Neural progenitor cell (in vitro differentiated cells): ENCODE measurements around the gene MPV17L2. TPM values are rescaled to one million over a fixed set of nuclear protein-coding genes. Genes with fewer than 3 reads are reported as not detected.

Experiments
- DNase-seq: peaks from one replicate; pipeline ENCODE4 v3.0.0-alpha.2; 2016; ENCODE audit warnings: low spot score
- H2AFZ ChIP-seq: fragments of 200-600 bp; sonication (generic); replicated peaks from 2 replicates; pipeline ENCODE4 v1.6.1; 2016; ENCODE audit warnings: antibody characterized with exemption
- H3F3A ChIP-seq: fragments of 200-600 bp; sonication (generic); 2 replicates; pipeline ENCODE4 v1.6.1; 2016; ENCODE audit warnings: antibody characterized with exemption, low read depth
- H3K27ac ChIP-seq: fragments of 200-600 bp; sonication (generic); 2 replicates; pipeline ENCODE4 v1.5.1; 2016; ENCODE audit warnings: mild to moderate bottlenecking
- H3K27me3 ChIP-seq: fragments of 200-600 bp; sonication (generic); 2 replicates; pipeline ENCODE4 v1.6.1; 2016; ENCODE audit warnings: mild to moderate bottlenecking, moderate library complexity
- H3K36me3 ChIP-seq: fragments of 200-600 bp; sonication (generic); 2 replicates; pipeline ENCODE4 v1.5.1; 2016
- H3K4me1 ChIP-seq: fragments of 200-600 bp; sonication (generic); 2 replicates; pipeline ENCODE4 v1.6.1; 2016; ENCODE audit warnings: mixed run types
- H3K4me2 ChIP-seq: fragments of 200-600 bp; sonication (generic); 2 replicates; pipeline ENCODE4 v1.6.1; 2016
- H3K4me3 ChIP-seq: fragments of 200-600 bp; sonication (generic); 2 replicates; pipeline ENCODE4 v1.5.1; 2016
- H3K79me2 ChIP-seq: fragments of 200-600 bp; sonication (generic); 2 replicates; pipeline ENCODE4 v1.6.1; 2016; ENCODE audit warnings: low read depth
- H3K9ac ChIP-seq: fragments of 200-600 bp; sonication (generic); 2 replicates; pipeline ENCODE4 v1.6.1; 2016
- H3K9me3 ChIP-seq: fragments of 200-600 bp; sonication (generic); 2 replicates; pipeline ENCODE4 v1.5.1; 2016; ENCODE audit warnings: low read depth
- H4K20me1 ChIP-seq: fragments of 200-600 bp; sonication (generic); 2 replicates; pipeline ENCODE4 v1.6.1; 2016; ENCODE audit warnings: low read depth
- H3K27ac Mint-ChIP-seq: 3 replicates; pipeline ENCODE4 v1.8.0; 2021; ENCODE audit warnings: mixed read lengths
- H3K27me3 Mint-ChIP-seq: 2 replicates; pipeline ENCODE4 v1.8.0; 2022; ENCODE audit warnings: low read depth, mild to moderate bottlenecking, inconsistent platforms, moderate library complexity, mixed read lengths; ENCODE audit not compliant: insufficient read depth
- H3K36me3 Mint-ChIP-seq: 3 replicates; pipeline ENCODE4 v1.8.0; 2021; ENCODE audit warnings: mixed read lengths
- H3K4me1 Mint-ChIP-seq: 3 replicates; pipeline ENCODE4 v1.8.0; 2021; ENCODE audit warnings: mixed read lengths
- H3K4me3 Mint-ChIP-seq: 3 replicates; pipeline ENCODE4 v1.8.0; 2021; ENCODE audit warnings: mild to moderate bottlenecking, moderate library complexity, mixed read lengths
- H3K9me3 Mint-ChIP-seq: 3 replicates; pipeline ENCODE4 v1.8.0; 2020; ENCODE audit warnings: mixed read lengths
- EZH2 ChIP-seq: fragments of 200-600 bp; sonication (generic); IDR thresholded peaks from 2 replicates; pipeline ENCODE4 v1.6.1; 2017; ENCODE audit warnings: antibody characterized with exemption, mild to moderate bottlenecking, moderate library complexity
- EZH2phosphoT487 ChIP-seq: fragments of 200-600 bp; sonication (generic); IDR thresholded peaks from 2 replicates; pipeline ENCODE4 v1.6.1; 2017; ENCODE audit warnings: antibody characterized with exemption
- total RNA-seq: library from RNA; depleted of rRNA; stranded (reverse); fragments of >200 nt; gene quantifications from 2 replicates; pipeline ENCODE4 v1.2.3, GENCODE V29; 2015; ENCODE audit warnings: low replicate concordance
- TF ChIP-seq, protein P1 (sequence below): fragments of 200-600 bp; sonication (generic); IDR thresholded peaks from 2 replicates; pipeline ENCODE4 v1.5.1; 2017; ENCODE audit warnings: antibody characterized with exemption, mild to moderate bottlenecking

MPV17L2 gene
- total RNA-seq, 1 donor from 2014 or later: 28.1 TPM

DNA sequence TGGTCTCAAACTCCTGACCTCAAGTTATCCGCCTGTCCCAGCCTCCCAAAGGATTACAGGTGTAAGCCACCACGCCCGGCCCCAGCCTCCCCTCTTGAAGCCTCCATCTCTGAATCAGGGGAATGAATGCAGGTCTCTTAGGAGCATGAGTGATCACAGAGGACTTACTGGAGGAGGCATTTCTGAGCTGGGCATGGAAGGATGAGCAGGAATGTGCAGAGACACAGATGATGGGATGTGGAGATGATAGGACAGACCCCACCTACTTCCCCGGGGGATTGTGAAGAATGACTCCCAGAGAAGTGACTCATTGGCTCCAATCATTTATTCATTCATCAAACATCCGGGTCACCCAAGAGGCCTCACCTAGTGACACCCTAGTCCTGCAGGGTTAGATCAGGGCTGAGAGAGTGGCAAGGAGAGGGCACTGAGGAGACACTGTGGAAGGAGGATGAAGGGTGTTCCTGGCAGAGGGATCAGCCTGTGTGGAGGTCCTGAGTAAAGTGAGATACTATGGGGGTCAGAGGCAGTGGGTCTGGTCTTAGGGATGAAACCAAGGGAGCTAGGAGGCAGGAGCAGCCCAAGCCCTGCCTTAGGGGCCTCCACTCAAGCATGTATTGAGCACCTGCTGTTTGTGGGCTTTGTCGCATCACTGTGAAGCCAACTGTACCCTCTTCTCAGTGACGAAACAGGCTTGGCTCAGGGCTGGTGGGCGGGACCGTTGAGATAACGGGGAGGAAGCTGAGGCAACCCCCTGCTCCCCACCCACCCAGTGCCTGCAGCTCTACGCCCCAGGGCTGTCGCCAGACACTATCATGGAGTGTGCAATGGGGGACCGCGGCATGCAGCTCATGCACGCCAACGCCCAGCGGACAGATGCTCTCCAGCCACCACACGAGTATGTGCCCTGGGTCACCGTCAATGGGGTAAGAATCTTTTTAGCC, 16.4 kb upstream of the MPV17L2 start:
- peak overlapping the region; percentile 41 for H3K27ac Mint-ChIP-seq
- TF ChIP-seq EZH2phosphoT487: no peak
- TF ChIP-seq, protein P1, sequence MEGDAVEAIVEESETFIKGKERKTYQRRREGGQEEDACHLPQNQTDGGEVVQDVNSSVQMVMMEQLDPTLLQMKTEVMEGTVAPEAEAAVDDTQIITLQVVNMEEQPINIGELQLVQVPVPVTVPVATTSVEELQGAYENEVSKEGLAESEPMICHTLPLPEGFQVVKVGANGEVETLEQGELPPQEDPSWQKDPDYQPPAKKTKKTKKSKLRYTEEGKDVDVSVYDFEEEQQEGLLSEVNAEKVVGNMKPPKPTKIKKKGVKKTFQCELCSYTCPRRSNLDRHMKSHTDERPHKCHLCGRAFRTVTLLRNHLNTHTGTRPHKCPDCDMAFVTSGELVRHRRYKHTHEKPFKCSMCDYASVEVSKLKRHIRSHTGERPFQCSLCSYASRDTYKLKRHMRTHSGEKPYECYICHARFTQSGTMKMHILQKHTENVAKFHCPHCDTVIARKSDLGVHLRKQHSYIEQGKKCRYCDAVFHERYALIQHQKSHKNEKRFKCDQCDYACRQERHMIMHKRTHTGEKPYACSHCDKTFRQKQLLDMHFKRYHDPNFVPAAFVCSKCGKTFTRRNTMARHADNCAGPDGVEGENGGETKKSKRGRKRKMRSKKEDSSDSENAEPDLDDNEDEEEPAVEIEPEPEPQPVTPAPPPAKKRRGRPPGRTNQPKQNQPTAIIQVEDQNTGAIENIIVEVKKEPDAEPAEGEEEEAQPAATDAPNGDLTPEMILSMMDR: no peak
- TF ChIP-seq EZH2: no peak
- DNase-seq: no peak
- Histone ChIP-seq H3K4me3 (no peak overlapping the region), H4K20me1 (no peaks in the 10 kb centered on the region), H3K27me3 (peaks cover 30% of the 10 kb centered on the region), H3F3A (peaks cover 17% of the 10 kb centered on the region), H3K4me1 (no peaks in the 10 kb centered on the region), H3K9me3 (no peaks in the 10 kb centered on the region), H3K27ac (no peak overlapping the region), H3K36me3 (no peaks in the 10 kb centered on the region), H3K4me2 (no peak overlapping the region), H2AFZ (no peak overlapping the region), H3K79me2 (no peaks in the 10 kb centered on the region), H3K9ac (no peak overlapping the region)
- peaks cover 2% of the 10 kb centered on the region for H3K4me1 Mint-ChIP-seq
- H3K4me3 Mint-ChIP-seq: no peak overlapping the region
- peaks cover 2% of the 10 kb centered on the region for H3K9me3 Mint-ChIP-seq
- no peaks in the 10 kb centered on the region for H3K36me3 Mint-ChIP-seq
- peaks cover 31% of the 10 kb centered on the region for H3K27me3 Mint-ChIP-seq

DNA sequence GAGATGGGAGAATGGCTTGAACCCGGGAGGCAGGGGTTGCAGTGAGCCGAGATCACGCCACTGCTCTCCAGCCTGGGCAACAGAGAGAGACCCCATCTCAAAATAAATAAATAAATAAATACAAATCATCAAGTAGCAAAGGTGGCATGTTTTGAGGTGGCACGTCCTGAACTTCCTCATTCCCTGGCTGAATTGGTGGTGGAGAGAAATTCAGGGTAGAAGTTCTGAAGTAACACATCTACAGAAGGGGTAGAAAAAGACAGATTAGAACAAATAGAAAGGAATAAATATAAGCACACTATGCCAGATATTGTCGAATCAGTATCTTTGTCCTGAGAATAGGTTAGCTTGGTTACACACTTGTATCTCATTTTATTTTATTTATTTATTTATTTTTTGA, 13.1 kb upstream of the MPV17L2 start:
- Mint-ChIP-seq H3K9me3 (peaks cover 2% of the 10 kb centered on the region), H3K27ac (no peak overlapping the region), H3K4me1 (peaks cover 2% of the 10 kb centered on the region), H3K4me3 (no peak overlapping the region), H3K36me3 (no peaks in the 10 kb centered on the region), H3K27me3 (peaks cover 15% of the 10 kb centered on the region)
- no peaks in the 10 kb centered on the region for H3K4me1 ChIP-seq
- no peak overlapping the region for H2AFZ ChIP-seq
- peaks cover 9% of the 10 kb centered on the region for H3K27me3 ChIP-seq
- H3F3A ChIP-seq: no peaks in the 10 kb centered on the region
- no peak overlapping the region for H3K4me3 ChIP-seq
- no peaks in the 10 kb centered on the region for H4K20me1 ChIP-seq
- no peaks in the 10 kb centered on the region for H3K79me2 ChIP-seq
- no peaks in the 10 kb centered on the region for H3K36me3 ChIP-seq
- DNase-seq: no peak
- no peak overlapping the region for H3K9ac ChIP-seq
- H3K27ac ChIP-seq: no peak overlapping the region
- no peak overlapping the region for H3K4me2 ChIP-seq
- no peaks in the 10 kb centered on the region for H3K9me3 ChIP-seq
- TF ChIP-seq EZH2phosphoT487 (no peak), EZH2 (no peak)
- TF ChIP-seq, protein P1: no peak

DNA sequence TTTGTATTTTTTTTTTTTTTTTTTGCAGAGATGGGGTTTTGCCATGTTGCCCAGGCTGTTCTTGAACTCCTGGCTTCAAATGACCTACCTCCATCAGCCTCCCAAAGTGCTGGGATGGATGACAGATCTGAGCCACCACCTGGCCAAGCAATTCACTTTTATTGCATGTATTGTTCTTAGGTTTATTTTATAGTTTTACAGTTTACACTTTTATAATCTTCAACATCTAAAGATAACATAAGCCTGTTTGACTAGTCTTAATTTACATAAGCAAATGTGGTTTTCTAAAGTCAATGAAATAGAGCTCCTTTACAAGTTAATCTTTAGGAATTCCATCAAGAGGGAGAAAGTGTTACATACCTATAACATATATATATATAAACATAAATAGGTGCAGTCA, 9.5 kb upstream of the MPV17L2 start:
- Histone ChIP-seq H3K4me1 (no peaks in the 10 kb centered on the region), H3K9ac (no peak overlapping the region), H3K4me2 (no peak overlapping the region), H3F3A (peaks cover 7% of the 10 kb centered on the region), H3K79me2 (no peaks in the 10 kb centered on the region), H3K27me3 (no peaks in the 10 kb centered on the region), H3K9me3 (no peaks in the 10 kb centered on the region), H2AFZ (no peak overlapping the region), H3K4me3 (no peak overlapping the region), H3K36me3 (no peaks in the 10 kb centered on the region), H3K27ac (no peak overlapping the region), H4K20me1 (no peaks in the 10 kb centered on the region)
- Mint-ChIP-seq H3K9me3 (no peaks in the 10 kb centered on the region), H3K27me3 (peaks cover 9% of the 10 kb centered on the region), H3K36me3 (no peaks in the 10 kb centered on the region), H3K27ac (no peak overlapping the region), H3K4me1 (peaks cover 5% of the 10 kb centered on the region), H3K4me3 (no peak overlapping the region)
- no peak for DNase-seq
- no peak for TF ChIP-seq EZH2phosphoT487
- TF ChIP-seq, protein P1: no peak
